GM18520 (cell line): Measurements from ENCODE around the gene TMEM72.

Experiments used
- ATAC-seq: cut with Tn5 transposase; IDR thresholded peaks from one replicate; pipeline ENCODE4 v1.9.1; 2021; ENCODE audit not compliant: unreplicated experiment

Gene TMEM72

GRCh38 chr10:44932517-44933450, 21.6 kb downstream of the TMEM72 start:
- ATAC-seq = peak; percentile 89

- no peak for ATAC-seq
Observed at GRCh38 chr10:44933451-44934321, 22.5 kb downstream of the TMEM72 start.

GRCh38 chr10:44934416-44935200, 23.5 kb downstream of the TMEM72 start:
- ATAC-seq = no peak

- no peak for ATAC-seq
Observed at GRCh38 chr10:44935201-44935965, 24.2 kb downstream of the TMEM72 start.

GRCh38 chr10:44935966-44936295, 24.8 kb downstream of the TMEM72 start:
- no peak for ATAC-seq

GRCh38 chr10:44936314-44936975, 25.3 kb downstream of the TMEM72 start:
- no peak for ATAC-seq

- ATAC-seq = no peak
Observed at GRCh38 chr10:44937196-44938005, 26.3 kb downstream of the TMEM72 start.

- ATAC-seq = no peak
Observed at GRCh38 chr10:44938956-44939355, 27.8 kb downstream of the TMEM72 start.

GRCh38 chr10:44939691-44940401, 28.7 kb downstream of the TMEM72 start:
- ATAC-seq = no peak

GRCh38 chr10:44944354-44944753, 33.2 kb downstream of the TMEM72 start:
- no peak for ATAC-seq

- peak; percentile 61 for ATAC-seq
Observed at GRCh38 chr10:44946205-44946604, 35.1 kb downstream of the TMEM72 start.

GRCh38 chr10:44947371-44948152, 36.4 kb downstream of the TMEM72 start:
- ATAC-seq = peak; percentile 41

GRCh38 chr10:44948642-44949041, 37.5 kb downstream of the TMEM72 start:
- ATAC-seq = no peak

GRCh38 chr10:44949127-44949802, 38.1 kb downstream of the TMEM72 start:
- no peak for ATAC-seq

- ATAC-seq = no peak
Observed at GRCh38 chr10:44949915-44950314, 38.8 kb downstream of the TMEM72 start.

GRCh38 chr10:44950326-44951225, 39.4 kb downstream of the TMEM72 start:
- ATAC-seq = no peak
